ENCODE measurements around the gene IYD. TPM values are rescaled to one million over a fixed set of nuclear protein-coding genes. Genes with fewer than 3 reads are reported as not detected.

IYD gene
- total and polyA plus RNA-seq, 2 donors from 2014 or later, result 2.3 to 6.0 TPM

DNA sequence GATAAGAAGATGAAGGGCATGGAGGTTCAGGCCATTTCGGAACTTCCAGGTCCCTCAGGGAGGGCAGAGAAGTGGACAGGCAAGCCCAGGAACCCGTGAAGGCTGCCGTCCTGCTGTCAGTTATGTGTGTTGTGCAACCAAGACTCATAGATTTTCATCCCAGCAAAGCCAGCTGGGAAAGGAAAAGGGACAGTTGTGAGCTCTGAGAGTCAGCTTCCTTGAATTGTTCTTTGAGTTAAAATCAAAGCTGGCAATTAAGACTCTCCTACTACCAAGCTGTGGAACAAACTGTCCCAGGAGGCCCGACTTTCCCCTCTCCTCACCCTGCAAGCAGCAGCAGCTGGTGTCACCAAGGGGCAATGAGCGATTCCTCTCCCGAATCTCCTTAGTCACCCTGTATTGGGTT is 46.3 kb upstream of the IYD start:
- Histone ChIP-seq H3K27ac (ENCODE audit: low read depth in 2 of 2, low read length in 2 of 2) (no peak overlapping the region), H3K36me3 (ENCODE audit: control insufficient read depth in 2 of 3, insufficient read depth in 3 of 3, low read length in 3 of 3) (no peaks in the 10 kb centered on the region), H3K9ac (ENCODE audit: low read length in 3 of 3) (no peak overlapping the region), H3K9me3 (ENCODE audit: control insufficient read depth in 2 of 3, insufficient read depth in 1 of 3, low read length in 3 of 3) (no peaks in the 10 kb centered on the region), H3K4me1 (ENCODE audit: control insufficient read depth in 2 of 3, insufficient read depth in 2 of 3, low read depth in 1 of 3, low read length in 3 of 3) (no peaks in the 10 kb centered on the region), H3K27me3 (ENCODE audit: control insufficient read depth, insufficient read depth, low read length) (no peaks in the 10 kb centered on the region), H3K4me3 (ENCODE audit: low read length in 3 of 3) (no peak overlapping the region)
- FAIRE-seq (no peak), DNase-seq (no peak)
- TF ChIP-seq, protein P1, sequence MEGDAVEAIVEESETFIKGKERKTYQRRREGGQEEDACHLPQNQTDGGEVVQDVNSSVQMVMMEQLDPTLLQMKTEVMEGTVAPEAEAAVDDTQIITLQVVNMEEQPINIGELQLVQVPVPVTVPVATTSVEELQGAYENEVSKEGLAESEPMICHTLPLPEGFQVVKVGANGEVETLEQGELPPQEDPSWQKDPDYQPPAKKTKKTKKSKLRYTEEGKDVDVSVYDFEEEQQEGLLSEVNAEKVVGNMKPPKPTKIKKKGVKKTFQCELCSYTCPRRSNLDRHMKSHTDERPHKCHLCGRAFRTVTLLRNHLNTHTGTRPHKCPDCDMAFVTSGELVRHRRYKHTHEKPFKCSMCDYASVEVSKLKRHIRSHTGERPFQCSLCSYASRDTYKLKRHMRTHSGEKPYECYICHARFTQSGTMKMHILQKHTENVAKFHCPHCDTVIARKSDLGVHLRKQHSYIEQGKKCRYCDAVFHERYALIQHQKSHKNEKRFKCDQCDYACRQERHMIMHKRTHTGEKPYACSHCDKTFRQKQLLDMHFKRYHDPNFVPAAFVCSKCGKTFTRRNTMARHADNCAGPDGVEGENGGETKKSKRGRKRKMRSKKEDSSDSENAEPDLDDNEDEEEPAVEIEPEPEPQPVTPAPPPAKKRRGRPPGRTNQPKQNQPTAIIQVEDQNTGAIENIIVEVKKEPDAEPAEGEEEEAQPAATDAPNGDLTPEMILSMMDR (IDR thresholded peaks at IDR 0.05; ENCODE audit: borderline replicate concordance, extremely low read depth, insufficient read depth), result no peak
- intact Hi-C loops (cut with DNase I), result no loop called here

DNA sequence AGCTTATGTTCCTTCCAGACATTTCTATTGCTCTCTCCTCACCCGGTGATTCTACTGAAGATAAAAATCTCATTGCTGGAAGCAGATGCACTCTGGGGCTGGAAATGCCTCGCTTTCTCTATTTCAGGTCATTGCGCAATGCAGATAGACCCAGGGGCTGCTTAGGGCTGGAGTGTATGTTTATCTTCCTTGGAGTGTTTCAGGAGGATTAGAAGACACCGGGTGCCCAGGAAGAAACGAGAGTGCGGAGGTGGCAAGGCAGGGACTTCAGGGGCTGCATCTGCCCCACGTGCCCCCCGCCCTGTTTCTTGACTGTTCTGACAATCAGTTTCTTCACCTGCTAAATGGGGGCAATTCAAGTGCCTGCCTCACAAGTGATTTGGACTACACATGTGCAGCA is 45.6 kb upstream of the IYD start:
- intact Hi-C loops (cut with DNase I), result no loop called here
- no peaks in the 10 kb centered on the region for H3K27me3 ChIP-seq (ENCODE audit: control insufficient read depth, insufficient read depth, low read length)
- H3K9ac ChIP-seq (ENCODE audit: low read length in 3 of 3), result no peak overlapping the region
- DNase-seq, result no peak
- no peak overlapping the region for H3K4me3 ChIP-seq (ENCODE audit: low read length in 3 of 3)
- H3K9me3 ChIP-seq (ENCODE audit: control insufficient read depth in 2 of 3, insufficient read depth in 1 of 3, low read length in 3 of 3), result no peaks in the 10 kb centered on the region
- H3K4me1 ChIP-seq (ENCODE audit: control insufficient read depth in 2 of 3, insufficient read depth in 2 of 3, low read depth in 1 of 3, low read length in 3 of 3), result no peaks in the 10 kb centered on the region
- no peak for FAIRE-seq
- TF ChIP-seq, protein P1 (IDR thresholded peaks at IDR 0.05; ENCODE audit: borderline replicate concordance, extremely low read depth, insufficient read depth), result no peak
- H3K36me3 ChIP-seq (ENCODE audit: control insufficient read depth in 2 of 3, insufficient read depth in 3 of 3, low read length in 3 of 3), result no peaks in the 10 kb centered on the region
- no peak overlapping the region for H3K27ac ChIP-seq (ENCODE audit: low read depth in 2 of 2, low read length in 2 of 2)

DNA sequence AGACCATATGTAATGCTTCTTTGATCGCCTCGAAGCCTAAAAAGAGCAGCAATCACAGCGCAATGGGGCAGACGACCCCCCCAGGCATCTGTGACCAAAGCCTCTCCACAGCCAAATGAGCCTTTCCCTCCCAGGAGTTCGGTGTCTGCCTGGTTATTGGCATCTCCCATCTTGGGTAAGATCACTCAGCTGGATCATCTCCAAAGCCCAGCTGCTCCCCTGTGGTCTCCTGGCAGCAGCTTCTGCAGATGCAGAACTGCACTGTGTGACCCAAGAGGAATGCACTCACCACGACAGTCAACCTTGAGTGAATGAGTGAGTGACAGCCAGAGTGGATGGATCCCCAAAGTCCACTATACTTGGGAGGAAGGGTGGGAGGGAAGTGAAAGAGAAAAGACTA is 44.8 kb upstream of the IYD start:
- no peak for FAIRE-seq
- Histone ChIP-seq H3K27me3 (ENCODE audit: control insufficient read depth, insufficient read depth, low read length) (no peaks in the 10 kb centered on the region), H3K4me1 (ENCODE audit: control insufficient read depth in 2 of 3, insufficient read depth in 2 of 3, low read depth in 1 of 3, low read length in 3 of 3) (no peaks in the 10 kb centered on the region), H3K9me3 (ENCODE audit: control insufficient read depth in 2 of 3, insufficient read depth in 1 of 3, low read length in 3 of 3) (no peaks in the 10 kb centered on the region), H3K36me3 (ENCODE audit: control insufficient read depth in 2 of 3, insufficient read depth in 3 of 3, low read length in 3 of 3) (no peaks in the 10 kb centered on the region), H3K4me3 (ENCODE audit: low read length in 3 of 3) (no peak overlapping the region), H3K9ac (ENCODE audit: low read length in 3 of 3) (no peak overlapping the region), H3K27ac (ENCODE audit: low read depth in 2 of 2, low read length in 2 of 2) (no peak overlapping the region)
- TF ChIP-seq, protein P1 (IDR thresholded peaks at IDR 0.05; ENCODE audit: borderline replicate concordance, extremely low read depth, insufficient read depth), result no peak
- DNase-seq, result no peak
- intact Hi-C loops (cut with DNase I), result no loop called here

DNA sequence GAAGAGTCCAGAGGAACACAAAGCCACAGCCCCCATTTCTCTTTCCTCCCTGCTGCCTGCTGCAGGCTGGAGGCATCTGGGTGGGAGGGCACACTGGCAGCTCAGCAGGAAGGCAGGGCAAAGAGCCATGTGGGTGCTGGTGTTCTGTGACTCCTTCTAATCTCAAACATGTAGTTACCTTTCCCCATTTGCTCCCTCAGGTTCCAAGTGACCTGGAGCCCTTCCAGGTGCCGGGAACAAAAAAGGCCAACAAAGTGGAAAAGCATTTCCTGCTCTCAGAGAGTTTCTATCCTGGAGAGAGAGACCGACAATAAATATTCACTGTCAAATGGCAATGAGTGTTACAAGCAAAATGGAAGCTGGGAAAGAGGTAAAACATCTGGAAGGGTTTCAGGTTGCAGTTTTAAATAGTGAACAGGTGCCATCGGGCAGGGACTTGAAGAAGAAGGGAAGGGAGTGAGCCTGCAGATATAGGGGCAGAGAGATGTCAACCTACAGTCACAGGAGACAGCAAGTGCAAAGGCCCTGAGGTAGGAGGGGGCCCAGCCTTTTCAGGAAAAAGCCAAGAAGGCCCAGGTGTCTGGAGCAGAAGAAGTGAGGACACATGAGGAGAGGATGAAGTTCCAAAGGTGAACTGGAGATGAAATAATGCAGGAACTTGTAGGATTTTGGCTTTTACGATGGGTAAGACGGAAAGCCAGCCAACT is 43.6 kb upstream of the IYD start:
- intact Hi-C loops (cut with DNase I), result no loop called here
- FAIRE-seq, result no peak
- peak in 2 of 5 donors; percentile 20 to 31 for DNase-seq
- no peaks in the 10 kb centered on the region for H3K27me3 ChIP-seq (ENCODE audit: control insufficient read depth, insufficient read depth, low read length)
- TF ChIP-seq, protein P1 (IDR thresholded peaks at IDR 0.05; ENCODE audit: borderline replicate concordance, extremely low read depth, insufficient read depth), result no peak
- no peak overlapping the region for H3K9ac ChIP-seq (ENCODE audit: low read length in 3 of 3)
- H3K4me3 ChIP-seq (ENCODE audit: low read length in 3 of 3), result no peak overlapping the region
- H3K9me3 ChIP-seq (ENCODE audit: control insufficient read depth in 2 of 3, insufficient read depth in 1 of 3, low read length in 3 of 3), result no peaks in the 10 kb centered on the region
- H3K36me3 ChIP-seq (ENCODE audit: control insufficient read depth in 2 of 3, insufficient read depth in 3 of 3, low read length in 3 of 3), result no peaks in the 10 kb centered on the region
- no peaks in the 10 kb centered on the region for H3K4me1 ChIP-seq (ENCODE audit: control insufficient read depth in 2 of 3, insufficient read depth in 2 of 3, low read depth in 1 of 3, low read length in 3 of 3)
- no peak overlapping the region for H3K27ac ChIP-seq (ENCODE audit: low read depth in 2 of 2, low read length in 2 of 2)
